ENCODE data around the gene SORCS3. TPM values are rescaled to one million over a fixed set of nuclear protein-coding genes. Genes with fewer than 3 reads are reported as not detected.
"Not testable (repeated sequence)": the region's sequence is repeated elsewhere in the genome, so short reads cannot be mapped to it uniquely, and the experiment has no call there.

Gene SORCS3
- polyA plus RNA-seq, 1 donor: not detected

DNA sequence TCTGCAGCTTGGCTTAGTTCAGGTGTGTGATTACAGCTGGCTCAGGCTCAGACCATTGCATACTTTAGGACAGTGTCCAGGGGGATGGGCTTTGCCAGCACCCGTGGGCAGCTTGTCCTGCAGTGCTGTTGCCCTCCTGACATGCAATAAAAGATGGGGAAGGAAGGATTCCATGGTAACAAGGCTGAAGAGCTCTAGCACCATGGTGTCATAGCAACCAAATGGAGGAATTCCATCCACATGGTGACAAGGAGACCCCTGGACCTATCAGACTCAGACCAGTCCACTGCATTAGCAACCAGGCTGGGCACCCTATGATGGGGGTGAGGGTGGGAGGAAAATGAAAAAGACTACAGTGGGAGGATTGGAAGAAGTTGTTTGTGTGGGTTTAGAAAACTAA lies 49.9 kb downstream of the SORCS3 start:
- no peak for DNase-seq

DNA sequence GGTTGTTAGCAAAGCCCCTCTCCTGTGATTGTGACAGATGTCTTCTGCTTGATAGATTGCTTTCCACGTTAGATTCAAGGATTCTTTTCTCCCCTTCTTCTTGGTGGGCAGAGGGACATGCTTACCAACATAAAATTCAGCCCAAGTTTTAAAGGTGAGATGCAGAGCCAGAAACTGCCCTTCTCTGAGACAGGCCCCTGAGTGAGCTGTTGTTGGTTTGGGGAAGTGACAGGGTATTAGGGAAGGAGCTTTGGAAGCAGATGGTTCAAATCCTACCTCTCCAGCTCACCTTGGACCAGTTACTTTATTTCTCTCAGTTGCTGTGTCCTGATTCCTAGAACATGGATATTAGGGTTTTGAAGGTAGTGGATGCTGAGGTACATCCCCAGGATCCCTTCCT lies 53.0 kb downstream of the SORCS3 start:
- no peak for DNase-seq

DNA sequence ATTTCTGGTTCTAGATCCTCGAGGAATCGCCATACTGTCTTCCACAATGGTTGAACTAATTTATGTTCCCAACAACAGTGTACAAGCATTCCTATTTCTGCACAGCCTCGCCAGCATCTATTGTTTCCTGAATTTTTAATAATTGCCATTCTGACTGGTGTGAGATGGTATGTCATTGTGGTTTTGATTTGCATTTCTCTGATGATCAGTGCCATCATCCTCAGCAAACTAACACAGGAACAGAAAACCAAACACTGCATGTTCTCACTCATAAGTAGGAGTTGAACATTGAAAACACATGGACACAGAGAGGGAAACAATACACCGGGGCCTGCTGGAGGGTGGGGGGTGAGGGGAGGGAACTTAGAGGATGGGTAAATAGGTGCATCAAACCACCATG lies 62.2 kb downstream of the SORCS3 start:
- DNase-seq: not testable (repeated sequence)

GRCh38 chr10:104706886-104707285 lies 65.8 kb downstream of the SORCS3 start:
- no peak for DNase-seq

GRCh38 chr10:104707602-104708459 lies 66.7 kb downstream of the SORCS3 start:
- DNase-seq: no peak

GRCh38 chr10:104711302-104711721 lies 70.2 kb downstream of the SORCS3 start:
- no peak for DNase-seq

DNA sequence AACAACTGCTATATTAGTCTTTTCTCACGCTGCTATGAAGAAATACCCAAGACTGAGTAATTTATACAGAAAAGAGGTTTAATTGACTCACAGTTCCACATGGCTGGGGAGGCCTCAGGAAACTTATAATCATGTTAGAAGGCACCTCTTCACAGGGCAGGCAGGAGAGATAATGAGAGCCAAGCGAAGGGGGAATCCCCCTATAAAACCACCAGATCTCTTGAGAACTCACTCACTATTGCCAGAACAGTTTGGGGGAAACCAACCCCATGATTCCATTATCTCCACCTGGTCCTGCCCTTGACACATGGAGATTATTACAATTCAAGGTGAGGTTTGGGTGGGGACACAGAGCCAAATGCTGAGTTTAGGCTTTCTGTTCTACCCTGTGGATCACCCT lies 89.5 kb downstream of the SORCS3 start:
- DNase-seq: not testable (repeated sequence)

DNA sequence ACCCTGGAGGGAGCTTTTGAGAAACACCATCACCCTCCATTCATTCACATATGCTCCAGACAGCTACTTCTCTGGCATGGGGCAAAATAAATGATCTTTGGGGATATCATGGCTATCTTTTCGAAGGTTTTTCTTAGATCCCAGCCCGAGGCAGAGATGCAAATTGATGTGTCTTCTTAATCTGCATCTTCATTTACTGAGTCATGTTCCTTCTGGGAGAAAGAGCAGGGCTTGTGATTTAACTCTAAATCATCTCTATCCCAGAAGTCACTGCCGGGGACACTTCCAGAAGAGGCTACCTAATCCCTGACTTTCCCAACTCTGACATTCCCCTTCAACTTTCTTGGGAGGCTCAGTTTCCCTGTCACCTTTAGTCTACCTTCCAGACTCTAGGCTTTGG lies 90.1 kb downstream of the SORCS3 start:
- no peak for DNase-seq

GRCh38 chr10:104732222-104732621 lies 91.1 kb downstream of the SORCS3 start:
- DNase-seq: no peak

- no peak for DNase-seq
These were observed 93.3 kb downstream of the SORCS3 start for GRCh38 chr10:104734433-104734832.

DNA sequence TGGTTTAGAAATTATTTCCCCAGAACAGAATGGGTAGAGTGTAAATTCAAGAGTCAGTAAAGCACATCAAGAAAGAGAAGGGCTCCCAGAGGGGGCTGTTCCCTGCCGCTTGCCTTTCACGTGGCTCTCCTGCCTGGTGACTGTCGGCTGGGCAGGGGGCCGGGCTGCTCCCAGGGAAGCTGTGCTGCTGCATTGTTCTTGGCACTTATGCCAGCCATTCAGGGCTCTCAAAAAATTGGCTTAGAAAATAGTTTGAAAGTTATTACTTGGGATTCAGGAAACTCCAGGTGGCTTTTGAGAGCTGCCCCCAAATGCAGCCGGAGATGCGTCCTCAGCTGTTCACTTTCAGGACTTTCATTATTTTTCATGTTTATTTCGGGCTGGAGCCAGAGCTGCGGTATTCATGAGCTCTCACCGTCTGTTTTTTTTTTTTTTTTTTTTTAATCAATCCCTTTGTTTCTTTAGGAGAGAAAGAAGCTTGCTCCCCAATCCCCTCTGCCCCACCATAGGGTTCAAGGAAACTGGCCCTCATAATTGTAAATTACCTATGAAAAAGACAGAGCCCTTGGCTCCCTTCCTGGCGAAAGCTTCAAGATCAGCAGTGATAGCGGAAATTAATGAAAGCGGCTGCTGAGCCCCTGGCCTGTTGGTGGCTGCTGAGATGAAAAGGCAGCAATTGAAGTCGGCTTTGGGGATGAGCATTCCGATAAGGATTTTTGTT lies 94.1 kb downstream of the SORCS3 start:
- DNase-seq: no peak

DNA sequence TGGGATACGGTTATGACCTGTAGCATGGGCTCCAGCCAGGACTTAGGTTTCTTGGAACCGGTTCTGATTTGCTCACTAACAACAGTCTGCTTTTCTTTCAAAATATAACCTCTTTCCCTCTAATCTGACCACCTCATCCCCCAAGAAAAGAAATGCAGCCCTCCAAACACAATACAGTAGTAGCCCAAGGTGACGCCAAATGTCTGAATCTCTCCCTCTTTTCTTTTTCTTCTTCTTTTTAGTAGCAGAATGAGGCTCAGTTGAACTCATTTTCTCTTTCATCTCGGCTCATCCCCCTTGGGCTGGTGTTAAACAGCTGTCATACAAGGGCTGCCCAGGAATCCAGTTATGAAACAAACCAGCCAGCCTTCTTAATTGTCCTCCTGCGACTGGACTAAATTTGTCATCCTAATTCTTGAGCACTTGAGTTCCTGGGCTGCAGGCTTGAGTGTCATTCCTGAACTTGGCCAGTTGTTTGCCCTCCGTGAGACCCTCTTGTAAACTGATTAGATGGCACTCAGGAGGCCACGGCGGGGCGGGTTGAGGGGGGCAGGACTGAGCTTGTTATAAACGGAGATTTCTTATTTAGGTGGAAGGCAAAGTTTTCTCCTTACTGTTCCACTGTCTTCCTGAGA lies 94.8 kb downstream of the SORCS3 start:
- no peak for DNase-seq

DNA sequence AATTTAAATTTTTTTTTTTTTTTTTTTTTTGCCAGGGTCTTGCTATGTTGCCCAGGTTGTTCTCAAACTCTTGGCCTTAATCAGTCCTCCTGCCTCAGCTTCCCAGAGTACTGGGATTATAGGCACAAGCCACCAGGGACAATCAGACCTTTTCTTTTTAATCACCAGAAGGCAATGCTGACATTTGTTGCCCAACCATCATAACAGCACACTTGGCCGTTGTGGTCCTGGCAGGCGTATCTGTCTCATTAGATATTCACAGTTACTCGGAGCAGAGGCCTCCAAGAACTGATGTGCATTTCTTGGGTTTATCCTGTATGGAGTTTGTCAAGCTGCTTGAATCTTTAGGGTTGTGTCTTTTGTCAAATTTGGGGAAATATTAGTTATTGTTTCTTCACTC lies 100.0 kb downstream of the SORCS3 start:
- no peak for DNase-seq

DNA sequence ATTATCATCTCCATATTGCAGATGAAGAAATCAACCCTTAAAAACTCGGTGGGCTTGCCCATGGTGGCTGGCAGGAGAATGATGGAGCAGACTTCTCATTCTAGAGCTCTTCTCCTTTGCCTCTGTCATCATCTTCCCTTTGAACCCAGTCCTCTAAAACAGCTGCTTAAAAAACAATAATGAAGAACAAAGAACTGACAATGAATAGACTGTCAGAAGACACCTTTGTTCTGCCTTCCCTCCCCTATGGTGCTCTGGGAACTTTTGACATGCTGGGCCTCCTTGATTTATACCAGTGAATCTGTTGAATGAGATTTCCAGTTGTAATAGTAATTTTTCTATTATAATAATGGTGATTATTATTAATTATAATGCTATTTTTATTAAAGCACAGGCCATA lies 103.0 kb downstream of the SORCS3 start:
- DNase-seq: no peak

- DNase-seq: no peak
These were observed 109.2 kb downstream of the SORCS3 start for GRCh38 chr10:104750291-104750690.

GRCh38 chr10:104762793-104763192 lies 121.7 kb downstream of the SORCS3 start:
- DNase-seq: no peak

- no peak for DNase-seq
These were observed 125.3 kb downstream of the SORCS3 start for GRCh38 chr10:104766341-104766740.

GRCh38 chr10:104767282-104767681 lies 126.2 kb downstream of the SORCS3 start:
- no peak for DNase-seq

DNA sequence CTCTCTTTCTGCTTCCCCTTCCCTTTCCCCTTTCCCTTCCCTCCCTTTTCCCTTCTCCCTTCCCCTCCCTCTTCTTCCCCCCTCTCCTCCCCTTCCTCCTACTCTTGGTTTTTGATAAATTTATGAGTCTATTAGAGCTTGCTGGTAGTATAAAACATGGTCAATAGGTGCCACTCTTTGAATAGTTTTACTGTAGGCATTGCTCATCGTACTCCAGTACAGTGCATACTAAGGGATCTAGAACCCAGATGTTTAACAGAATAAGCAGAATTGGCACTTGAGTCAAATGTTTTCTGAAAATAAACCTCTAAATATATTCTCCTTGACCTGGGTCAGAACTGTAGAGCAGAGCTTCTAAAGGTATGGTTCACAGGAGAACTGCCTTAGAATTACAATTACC lies 126.7 kb downstream of the SORCS3 start:
- no peak for DNase-seq

DNA sequence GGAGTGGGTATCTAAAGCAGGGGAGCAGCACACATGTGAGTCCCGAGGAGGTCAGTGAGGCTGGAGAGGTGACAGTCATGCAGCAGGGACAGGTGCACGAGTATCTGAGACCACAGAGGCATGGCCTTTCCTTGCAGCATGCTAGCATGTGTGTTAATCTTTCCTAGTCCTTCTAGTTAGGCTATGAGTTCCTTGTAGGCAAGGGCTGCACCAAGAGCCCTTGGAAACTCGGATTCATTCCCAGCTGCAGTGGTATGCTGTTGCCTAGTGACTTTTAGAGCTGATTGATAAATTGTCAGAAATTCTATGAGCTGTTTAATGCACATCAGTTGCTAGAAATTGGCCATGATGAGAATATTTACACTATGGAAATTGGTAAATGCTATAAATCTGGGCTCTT lies 132.0 kb downstream of the SORCS3 start:
- DNase-seq: no peak

DNA sequence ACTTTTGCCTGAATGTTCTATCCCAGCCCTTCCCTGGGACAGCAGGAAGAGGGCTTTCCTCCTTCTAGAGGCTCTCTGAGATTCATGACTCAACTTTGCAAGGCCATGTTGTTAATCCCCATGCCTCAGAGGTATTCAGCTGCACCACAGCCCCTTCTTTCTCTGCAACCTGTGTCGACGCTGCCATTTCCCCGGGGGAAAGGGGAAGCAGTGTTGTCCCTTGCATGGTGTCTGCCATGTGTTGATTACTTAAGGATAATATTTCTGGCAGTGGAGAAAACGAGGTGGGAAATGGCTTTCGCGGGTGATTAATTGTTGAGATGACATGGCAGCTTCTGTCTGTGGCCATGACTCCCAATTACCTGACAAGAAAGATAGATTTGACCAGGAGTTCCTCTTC lies 133.1 kb downstream of the SORCS3 start:
- no peak for DNase-seq

DNA sequence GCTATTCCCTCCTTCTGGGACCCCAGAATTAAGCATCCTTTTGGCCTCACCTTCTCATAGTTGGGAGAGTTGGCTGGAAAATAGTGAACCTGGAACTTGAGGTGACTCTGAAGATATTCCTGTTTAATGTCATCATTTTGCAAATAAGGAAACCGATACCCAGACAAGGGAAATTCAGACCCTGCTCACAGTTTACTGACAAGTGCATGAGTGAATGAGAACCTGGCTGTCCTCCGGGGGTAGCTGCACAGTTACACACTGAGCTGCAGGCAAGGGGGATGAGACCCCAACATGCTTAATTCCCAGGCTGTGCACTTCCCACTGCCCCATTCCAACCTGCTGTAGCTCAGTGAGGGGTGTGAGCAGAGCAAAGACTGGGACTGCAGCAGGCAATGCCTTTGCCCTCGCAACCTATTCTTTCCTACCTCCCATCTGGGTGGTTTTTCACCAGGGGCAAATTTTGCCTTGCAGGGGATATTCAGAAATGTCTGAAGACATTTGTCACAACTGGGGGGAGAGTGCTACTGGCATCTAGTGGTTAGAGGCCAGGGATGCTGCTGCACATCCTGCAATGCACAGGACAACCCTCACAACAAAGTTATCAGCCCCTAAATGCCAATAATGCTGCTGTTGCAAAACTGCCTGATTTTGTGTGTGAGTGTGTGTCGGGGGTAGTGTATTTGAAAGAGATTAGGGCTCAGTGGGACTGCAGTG lies 136.2 kb downstream of the SORCS3 start:
- no peak for DNase-seq

- DNase-seq: no peak
These were observed 137.3 kb downstream of the SORCS3 start for GRCh38 chr10:104778371-104778770.

Measured in hindlimb muscle (tissue), 1 donor.